Measurements from ENCODE around the gene TCF20.

The TCF20 gene

DNA sequence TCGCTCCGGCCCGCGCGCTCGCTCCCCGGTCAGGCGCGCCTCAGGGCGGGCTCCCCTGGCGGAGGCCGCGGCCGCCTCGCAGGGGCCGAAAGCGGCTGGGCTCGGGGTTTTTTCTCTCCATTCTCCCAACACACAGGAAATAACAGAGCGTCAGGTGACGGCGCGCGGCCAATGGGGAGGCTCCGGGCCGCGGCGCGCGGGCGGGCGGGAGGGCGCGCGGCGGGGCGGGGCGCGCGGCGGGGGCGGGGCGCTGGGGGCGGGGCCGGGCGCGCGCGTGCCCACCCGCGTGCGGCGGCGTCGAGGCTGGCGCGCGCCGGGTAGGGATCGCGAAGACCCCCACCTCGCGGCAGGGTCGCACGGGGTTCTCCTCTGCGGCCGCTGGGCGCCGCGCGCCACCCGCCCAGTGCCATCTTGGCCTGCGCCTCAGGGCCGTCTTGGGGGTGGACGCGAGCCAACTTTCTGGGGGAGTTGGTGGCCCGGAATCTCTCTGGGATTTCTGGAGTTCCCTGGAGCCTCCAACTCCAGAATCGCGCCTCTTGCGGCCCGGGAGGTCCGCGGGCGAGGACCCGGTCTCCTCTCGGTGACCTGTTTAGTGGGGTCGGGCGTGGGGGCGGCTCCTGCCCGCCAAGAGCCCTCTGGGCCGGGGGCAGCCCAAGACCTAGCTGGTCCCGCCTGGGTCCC lies at the start of gene TCF20:
TSS of gene TCF20 (minus strand) at position 144 of the 681 bp plus-strand sequence. CDS start 55,348 bp downstream, outside the sequence.
- TF ChIP-seq, protein P1, sequence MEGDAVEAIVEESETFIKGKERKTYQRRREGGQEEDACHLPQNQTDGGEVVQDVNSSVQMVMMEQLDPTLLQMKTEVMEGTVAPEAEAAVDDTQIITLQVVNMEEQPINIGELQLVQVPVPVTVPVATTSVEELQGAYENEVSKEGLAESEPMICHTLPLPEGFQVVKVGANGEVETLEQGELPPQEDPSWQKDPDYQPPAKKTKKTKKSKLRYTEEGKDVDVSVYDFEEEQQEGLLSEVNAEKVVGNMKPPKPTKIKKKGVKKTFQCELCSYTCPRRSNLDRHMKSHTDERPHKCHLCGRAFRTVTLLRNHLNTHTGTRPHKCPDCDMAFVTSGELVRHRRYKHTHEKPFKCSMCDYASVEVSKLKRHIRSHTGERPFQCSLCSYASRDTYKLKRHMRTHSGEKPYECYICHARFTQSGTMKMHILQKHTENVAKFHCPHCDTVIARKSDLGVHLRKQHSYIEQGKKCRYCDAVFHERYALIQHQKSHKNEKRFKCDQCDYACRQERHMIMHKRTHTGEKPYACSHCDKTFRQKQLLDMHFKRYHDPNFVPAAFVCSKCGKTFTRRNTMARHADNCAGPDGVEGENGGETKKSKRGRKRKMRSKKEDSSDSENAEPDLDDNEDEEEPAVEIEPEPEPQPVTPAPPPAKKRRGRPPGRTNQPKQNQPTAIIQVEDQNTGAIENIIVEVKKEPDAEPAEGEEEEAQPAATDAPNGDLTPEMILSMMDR (conservative IDR thresholded peaks at IDR 0.05), result no peak
- peak within 1 kb of the TSS; percentile 95 for H3K27ac ChIP-seq

DNA sequence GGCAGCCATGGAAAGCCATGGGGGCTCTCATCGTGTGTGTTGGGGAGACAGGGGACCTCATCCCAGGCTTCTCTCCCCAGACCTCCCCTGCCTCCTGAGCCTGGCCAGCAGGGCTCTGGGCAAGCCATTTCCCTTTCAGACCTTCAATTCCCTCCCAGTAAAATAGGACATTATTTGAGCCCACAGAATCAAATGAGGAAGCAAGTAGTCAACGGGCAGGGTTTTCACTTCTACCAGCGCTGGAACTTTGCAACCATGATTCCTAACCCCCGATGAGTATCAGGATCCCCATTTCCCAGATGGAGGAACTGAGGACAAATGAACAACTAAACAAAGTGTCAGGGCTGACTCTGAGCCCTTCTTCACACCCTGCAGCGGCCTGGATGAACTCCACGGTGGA lies 48.9 kb upstream of the TCF20 start:
- H3K27ac ChIP-seq, result no peak overlapping the region
- TF ChIP-seq, protein P1 (conservative IDR thresholded peaks at IDR 0.05), result no peak

DNA sequence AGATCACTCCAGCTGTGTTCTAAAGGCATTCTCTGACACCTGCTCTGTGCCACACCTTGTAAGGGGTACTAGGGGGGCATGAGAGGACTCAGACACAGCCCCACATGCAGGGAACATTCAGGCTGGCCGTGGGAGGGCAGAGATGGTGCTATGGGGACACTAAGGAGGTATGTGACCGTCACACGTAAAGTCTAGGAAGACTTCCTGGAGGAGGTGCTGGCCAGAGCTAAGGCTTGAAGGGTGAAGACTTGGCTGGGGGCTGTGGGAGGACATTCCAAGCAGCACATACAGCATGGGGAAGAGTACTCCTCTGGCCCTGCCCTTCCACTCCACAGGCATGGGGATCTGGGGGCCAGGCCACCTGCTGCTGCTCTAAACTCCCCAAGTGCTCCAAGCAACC lies 48.5 kb upstream of the TCF20 start:
- H3K27ac ChIP-seq, result no peak overlapping the region
- TF ChIP-seq, protein P1 (conservative IDR thresholded peaks at IDR 0.05), result no peak

DNA sequence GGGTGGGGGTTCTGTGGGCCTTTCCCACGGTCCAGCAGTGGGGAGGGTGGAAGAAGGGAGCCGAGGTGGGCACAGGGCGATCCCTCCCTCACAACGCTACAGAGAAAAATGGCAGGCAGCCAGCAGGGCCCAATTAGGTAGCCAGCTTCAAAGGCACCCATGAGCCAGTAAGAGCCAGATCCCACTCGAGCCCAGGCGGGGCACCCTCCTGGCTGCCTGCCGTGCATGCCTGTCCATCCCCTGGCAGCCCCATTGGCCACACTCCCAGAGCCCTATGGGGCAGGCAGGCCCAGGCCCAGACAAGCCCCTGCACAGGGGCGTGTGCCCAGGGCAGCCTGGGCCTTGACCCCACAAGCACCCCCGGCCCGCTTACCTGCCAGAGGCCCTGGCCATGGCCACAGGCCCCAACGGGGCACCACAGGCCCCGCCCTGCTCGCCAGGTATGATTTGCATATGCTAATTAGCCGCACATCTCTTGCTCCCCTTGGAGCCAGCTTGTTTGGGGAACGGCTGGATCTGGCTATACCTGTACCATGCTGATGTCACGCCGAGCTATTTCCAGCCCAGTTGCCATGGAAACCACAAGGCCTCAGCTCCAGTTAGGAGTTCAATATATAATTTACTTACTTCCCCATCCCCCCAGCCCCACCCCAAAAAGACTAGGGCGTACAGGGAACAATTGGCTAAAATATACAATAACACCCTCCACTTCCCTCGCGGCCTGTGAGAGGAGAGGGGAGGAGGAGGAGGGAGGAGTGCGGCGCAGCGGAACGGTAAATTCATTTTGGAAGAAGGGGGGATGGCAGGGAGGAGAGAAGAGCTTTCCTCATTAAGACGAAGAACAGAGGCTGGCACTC lies 47.5 kb upstream of the TCF20 start:
- TF ChIP-seq, protein P1 (conservative IDR thresholded peaks at IDR 0.05), result no peak
- H3K27ac ChIP-seq, result no peak overlapping the region

DNA sequence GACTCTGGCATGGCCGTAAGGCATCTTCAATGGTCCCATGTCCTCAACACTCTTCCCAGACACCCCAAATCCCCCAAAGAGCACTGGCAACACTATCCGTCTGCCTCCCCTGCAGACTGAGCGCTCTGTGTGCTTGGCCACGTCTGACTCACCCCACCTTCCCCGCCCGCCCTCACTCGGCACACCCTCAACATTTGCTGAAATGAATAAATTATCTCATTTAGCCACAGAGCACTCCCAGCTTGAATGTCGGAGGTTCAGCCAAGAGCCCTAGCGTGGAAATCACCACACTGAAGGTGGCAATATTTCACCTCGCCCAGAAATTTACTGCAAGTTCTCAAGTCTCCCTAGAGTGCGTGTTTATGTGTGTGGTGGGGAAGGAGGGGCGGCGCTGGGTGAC lies 46.6 kb upstream of the TCF20 start:
- no peak overlapping the region for H3K27ac ChIP-seq
- TF ChIP-seq, protein P1 (conservative IDR thresholded peaks at IDR 0.05), result no peak

DNA sequence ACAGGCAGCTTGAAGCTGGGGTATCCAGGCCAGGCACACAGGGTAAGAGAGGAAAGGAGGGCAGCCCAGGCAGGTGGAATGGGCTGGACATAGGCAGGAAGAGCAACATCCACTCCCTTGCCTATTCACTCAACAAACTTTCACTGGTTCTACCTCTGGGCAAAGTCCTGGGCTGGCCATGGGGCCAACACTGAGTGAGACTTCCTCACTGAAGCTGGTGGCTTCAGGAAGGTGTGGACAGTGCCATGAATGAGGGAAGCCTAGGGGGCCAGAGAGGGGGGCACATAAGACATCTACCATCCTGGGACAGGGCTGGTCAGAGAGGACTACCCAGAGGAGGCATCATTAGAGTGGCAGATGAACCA lies 44.9 kb upstream of the TCF20 start:
- H3K27ac ChIP-seq, result peak overlapping the region; percentile 60
- TF ChIP-seq, protein P1 (conservative IDR thresholded peaks at IDR 0.05), result no peak

DNA sequence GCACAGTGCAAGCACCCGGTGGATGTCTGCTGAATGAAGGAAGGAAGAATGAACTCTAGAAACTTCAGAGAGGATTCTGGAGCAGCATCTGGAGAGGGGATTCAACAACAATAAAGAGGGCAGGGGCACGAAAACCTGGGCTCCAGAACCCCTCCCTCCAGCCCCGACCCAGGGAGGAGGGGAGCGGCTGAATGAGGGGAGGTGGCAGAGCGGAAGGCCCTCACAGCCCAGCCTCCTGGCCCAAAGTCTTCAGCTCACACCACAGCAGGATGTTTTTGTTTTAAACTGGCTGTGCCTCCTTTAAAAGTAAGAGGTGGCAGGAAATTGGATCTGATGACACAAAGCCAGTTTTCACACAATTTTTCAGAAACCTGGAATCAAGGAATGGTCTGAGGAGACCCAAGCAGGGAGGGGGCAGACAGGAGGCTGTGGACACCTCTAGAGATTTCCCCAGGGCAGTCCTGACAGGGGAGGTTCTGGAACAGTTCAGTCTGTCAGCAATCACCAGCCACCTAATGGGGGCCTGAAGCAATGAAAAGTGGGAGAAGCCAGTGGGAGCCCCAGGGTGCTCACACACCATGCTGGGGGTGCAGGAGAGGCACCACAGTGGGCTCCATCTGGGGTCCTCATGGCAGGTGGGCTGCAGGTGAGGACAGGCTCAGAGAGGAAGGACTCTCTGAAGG lies 44.4 kb upstream of the TCF20 start:
- TF ChIP-seq, protein P1 (conservative IDR thresholded peaks at IDR 0.05), result no peak
- H3K27ac ChIP-seq, result peak overlapping the region; percentile 60
